B cell (primary cell): ENCODE results near the gene PHETA2. TPM values are rescaled to one million over a fixed set of nuclear protein-coding genes. Genes with fewer than 3 reads are reported as not detected.

Experiments used
- ATAC-seq: fragments of 200-7000 bp; cut with Tn5 transposase; one replicate; pipeline ENCODE4 v1.10.0; 2021; ENCODE audit warnings: low read depth, mild to moderate bottlenecking, moderate number of reproducible peaks, moderate library complexity
- CTCF ChIA-PET: fragments of 350-600 bp; sonication (Branson Sonifier 250); formaldehyde crosslinking; loops from one replicate; lab custom pipeline; 2021; ENCODE audit warnings: antibody characterized with exemption, inconsistent platforms; lab: Charles Lee
- POLR2A ChIA-PET: fragments of 350-600 bp; sonication (Branson Sonifier 250); formaldehyde crosslinking; loops from one replicate; lab custom pipeline; 2021; ENCODE audit warnings: antibody characterized with exemption; lab: Charles Lee
- DNase-seq: peaks from one replicate; pipeline ENCODE4 v3.0.0; 2013
- H2AFZ ChIP-seq: 2 replicates; pipeline ENCODE4 v1.6.1; 2012; ENCODE audit warnings: mild to moderate bottlenecking, low read depth, low read length; ENCODE audit not compliant: insufficient read depth, poor library complexity, severe bottlenecking
- H3K27ac ChIP-seq, 2 donors: 1 replicate in 1 of 2; 2 replicates in 1 of 2; pipeline ENCODE4 v1.5.1; 2012 to 2013; ENCODE audit warnings: low read length in 2 of 2, mild to moderate bottlenecking in 2 of 2, moderate library complexity in 1 of 2
- H3K27me3 ChIP-seq, 4 experiments: fragments of 200-600 bp in 1 of 4; sonication (generic) in 1 of 4; replicated peaks in 1 of 4; 1 replicate in 2 of 4; 2 replicates in 2 of 4; pipeline versions ENCODE4 v1.6.1 to v1.7.0; 2013 to 2016; ENCODE audit warnings: low read length in 3 of 4, mild to moderate bottlenecking in 2 of 4, mixed read lengths in 1 of 4, moderate library complexity in 1 of 4; ENCODE audit not compliant: insufficient read depth in 4 of 4, control insufficient read depth in 3 of 4; ENCODE audit errors: control extremely low read depth in 1 of 4
- H3K36me3 ChIP-seq, 2 experiments: replicated peaks in 1 of 2; 1 replicate in 1 of 2; 2 replicates in 1 of 2; pipeline versions ENCODE4 v1.6.1 to v1.7.1; 2013; ENCODE audit warnings: low read length in 1 of 2; ENCODE audit not compliant: insufficient read depth in 2 of 2, control insufficient read depth in 1 of 2; ENCODE audit errors: control extremely low read depth in 1 of 2, extremely low read depth in 1 of 2
- H3K4me1 ChIP-seq, 2 donors: fragments of 200-600 bp in 1 of 2; sonication (generic) in 1 of 2; 1 replicate in 1 of 2; 2 replicates in 1 of 2; pipeline versions ENCODE4 v1.5.1 to v1.6.1; 2013 to 2017; ENCODE audit warnings: low read length in 2 of 2; ENCODE audit not compliant: control insufficient read depth in 2 of 2, insufficient read depth in 2 of 2
- H3K4me2 ChIP-seq: replicated peaks from 2 replicates; pipeline ENCODE3; 2012; ENCODE audit warnings: mild to moderate bottlenecking, low read depth, low read length; ENCODE audit not compliant: poor library complexity, severe bottlenecking
- H3K4me3 ChIP-seq, 5 experiments: fragments of 200-600 bp in 1 of 5; sonication (generic) in 1 of 5; 1 replicate in 3 of 5; 2 replicates in 2 of 5; pipeline versions ENCODE4 v1.5.1 to v1.7.0; 2011 to 2016; ENCODE audit warnings: low read length in 4 of 5, mild to moderate bottlenecking in 4 of 5, low read depth in 2 of 5, control low read depth in 1 of 5, moderate library complexity in 1 of 5; ENCODE audit not compliant: insufficient read depth in 1 of 5; ENCODE audit errors: control extremely low read depth in 1 of 5, extremely low read depth in 1 of 5
- H3K79me2 ChIP-seq: fragments of 200-600 bp; sonication (generic); one replicate; pipeline ENCODE4 v1.6.0; 2016; ENCODE audit warnings: low read length; ENCODE audit not compliant: control insufficient read depth, insufficient read depth
- H3K9ac ChIP-seq: fragments of 200-600 bp; sonication (generic); 2 replicates; pipeline ENCODE4 v1.6.1; 2017; ENCODE audit warnings: mild to moderate bottlenecking, low read length, moderate library complexity
- H3K9me3 ChIP-seq, 3 donors: one replicate each; pipeline versions ENCODE4 v1.6.1 to v1.7.1; 2013; ENCODE audit warnings: low read length in 2 of 3; ENCODE audit not compliant: control insufficient read depth in 2 of 3, insufficient read depth in 1 of 3; ENCODE audit errors: control extremely low read depth in 1 of 3
- H4K20me1 ChIP-seq: 2 replicates; pipeline ENCODE4 v1.6.0; 2012; ENCODE audit warnings: mild to moderate bottlenecking, low read length; ENCODE audit not compliant: insufficient read depth, control insufficient read depth, poor library complexity, severe bottlenecking
- H3K27ac Mint-ChIP-seq: one replicate; pipeline ENCODE4 v1.8.0; 2021; ENCODE audit warnings: mixed read lengths
- H3K27me3 Mint-ChIP-seq: one replicate; pipeline ENCODE4 v1.8.0; 2021; ENCODE audit warnings: mixed read lengths
- H3K4me1 Mint-ChIP-seq: one replicate; pipeline ENCODE4 v1.8.0; 2021; ENCODE audit warnings: mixed read lengths
- H3K4me3 Mint-ChIP-seq: one replicate; pipeline ENCODE4 v1.8.0; 2021; ENCODE audit warnings: mixed read lengths
- H3K9me3 Mint-ChIP-seq: one replicate; pipeline ENCODE4 v1.8.0; 2022; ENCODE audit warnings: mixed read lengths; ENCODE audit not compliant: insufficient read depth
- CTCF ChIP-seq: fragments of 200-600 bp; IDR thresholded peaks from one replicate; pipeline ENCODE4 v1.8.0; 2022; ENCODE audit warnings: antibody characterized with exemption, mild to moderate bottlenecking
- EZH2 ChIP-seq: IDR thresholded peaks from 2 replicates; pipeline ENCODE4 v1.6.1; 2012; ENCODE audit warnings: borderline replicate concordance, low read depth, mild to moderate bottlenecking, moderate library complexity, low read length; ENCODE audit not compliant: insufficient read depth, poor library complexity, severe bottlenecking
- WGBS: methylation state at CpG from one replicate; pipeline ENCODE4 v1.1.5; 2013; ENCODE audit warnings: missing lambda C conversion rate; ENCODE audit not compliant: insufficient coverage; 5-methylcytosine and 5-hydroxymethylcytosine counted together
- intact Hi-C: fragments of 100-400 bp; cut with micrococcal nuclease; formaldehyde crosslinking; loops from one replicate; pipeline ENCODE4 v1.10.0; 2022
- polyA plus RNA-seq: library from polyadenylated mRNA; depleted of rRNA; stranded (reverse); fragments of >200 nt; gene quantifications from 2 replicates; pipeline ENCODE4 v1.2.3, GENCODE V29; 2012
- total RNA-seq, 2 donors: library from RNA; stranded (reverse); fragments of 120-200 nt in 1 of 2; gene quantifications; 1 replicate in 1 of 2; 2 replicates in 1 of 2; pipeline versions ENCODE4 v1.2.3 to v1.2.4, GENCODE V29; 2013 to 2022

PHETA2 gene
- total and polyA plus RNA-seq, 2 donors (not counting 1 experiment from before 2014, with no cell fraction given) = 1.1 to 3.8 TPM

GRCh38 chr22:42080287-42080686 lies 6.2 kb downstream of the PHETA2 start:
- peak overlapping the region; percentile 66 to 92 (median 86) for H3K4me3 ChIP-seq

More at GRCh38 chr22:42080287-42080686, 6.2 kb downstream of the PHETA2 start:
- POLR2A ChIA-PET = interaction anchor here (0.7 to 4.0 kb wide), 7 partner anchors 10 to 575 kb away, joined by 3 to 45 read pairs (median 4); partner anchors contain the start of genes CCDC134, NAGA, NDUFA6 and WBP2NL
- 0% methylated on average over 7 of the region's 14 CpGs for WGBS
- CTCF ChIA-PET = interaction anchor here (0.9 to 4.0 kb wide), 5 partner anchors 10 to 364 kb away, joined by 3 to 41 read pairs (median 4); partner anchors contain the start of gene NDUFA6
- Histone ChIP-seq H3K36me3 (peaks cover 0 to 34% of the 10 kb centered on the region in 2 experiments), H3K9ac (peak overlapping the region; percentile 97), H3K4me2 (peak overlapping the region; percentile 88), H2AFZ (peak overlapping the region; percentile 90), H3K4me1 (peaks cover 18 to 25% of the 10 kb centered on the region in 2 donors), H3K79me2 (peaks cover 58% of the 10 kb centered on the region), H3K27ac (peak overlapping the region; percentile 99), H3K9me3 (no peaks in the 10 kb centered on the region), H4K20me1 (peaks cover 7% of the 10 kb centered on the region), H3K27me3 (no peaks in the 10 kb centered on the region)
- no peak for TF ChIP-seq CTCF
- no peak for TF ChIP-seq EZH2
- intact Hi-C loops = no loop called here
- no peak for ATAC-seq
- peak overlapping the region; percentile 96 for H3K4me3 Mint-ChIP-seq
- DNase-seq = no peak
- H3K27ac Mint-ChIP-seq = peak overlapping the region; percentile 97
- H3K9me3 Mint-ChIP-seq = no peaks in the 10 kb centered on the region
- no peaks in the 10 kb centered on the region for H3K27me3 Mint-ChIP-seq
- peaks cover 37% of the 10 kb centered on the region for H3K4me1 Mint-ChIP-seq
